Erythroblast (primary cell): Measurements from ENCODE around the gene REV3L.

Source experiments
- GATA1 ChIP-seq: IDR thresholded peaks from 2 replicates; pipeline ENCODE4 v1.6.1; 2011; ENCODE audit warnings: low read depth, mild to moderate bottlenecking, control low read depth, low read length, moderate library complexity
- POLR2A ChIP-seq: IDR thresholded peaks from 2 replicates; pipeline ENCODE4 v1.6.1; 2011; ENCODE audit warnings: mild to moderate bottlenecking, low read length

DNA sequence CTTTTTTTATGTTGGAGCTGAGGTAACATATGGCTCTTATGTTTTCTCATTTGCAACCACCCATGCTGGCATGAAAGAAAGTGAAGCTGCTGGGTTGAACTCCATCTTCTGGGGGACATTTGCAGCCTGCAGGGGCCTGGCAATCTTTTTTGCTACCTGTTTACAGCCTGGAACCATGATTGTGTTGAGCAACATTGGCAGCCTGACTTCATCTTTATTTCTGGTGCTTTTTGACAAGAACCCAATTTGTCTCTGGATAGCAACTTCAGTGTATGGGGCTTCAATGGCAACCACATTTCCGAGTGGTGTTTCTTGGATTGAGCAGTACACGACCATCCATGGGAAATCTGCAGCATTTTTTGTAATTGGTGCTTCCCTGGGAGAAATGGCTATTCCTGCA lies 216.7 kb downstream of the REV3L start:
- TF ChIP-seq POLR2A (no peak), GATA1 (no peak)
